GM21528 (cell line): ENCODE results near the gene PA2G4.
A peak's percentile ranks its signal among the peaks of the same experiment; 100 is the strongest.
"Not testable (repeated sequence)": the region's sequence is repeated elsewhere in the genome, so short reads cannot be mapped to it uniquely, and the experiment has no call there.

Source experiments
- ATAC-seq: cut with Tn5 transposase; IDR thresholded peaks from one replicate; pipeline ENCODE4 v1.9.1; 2021; ENCODE audit warnings: mild to moderate bottlenecking, moderate library complexity; ENCODE audit not compliant: unreplicated experiment, low FRiP score

PA2G4 gene

GRCh38 chr12:56151672-56152131 lies 47.3 kb downstream of the PA2G4 start:
- ATAC-seq, result peak; percentile 36

GRCh38 chr12:56152132-56152755 lies 47.9 kb downstream of the PA2G4 start, which contains the start of gene MYL6B:
Gene MYL6B (plus strand): TSS chr12:56152587. CDS start chr12:56153919, 1,332 bp downstream.
- peak; percentile 77 for ATAC-seq

GRCh38 chr12:56152756-56153677 lies 48.7 kb downstream of the PA2G4 start:
- ATAC-seq, result no peak

- ATAC-seq, result no peak
Measured at GRCh38 chr12:56153678-56154065, 49.3 kb downstream of the PA2G4 start.

- ATAC-seq, result no peak
Measured at GRCh38 chr12:56154246-56154771, 50.0 kb downstream of the PA2G4 start.

- no peak for ATAC-seq
Measured at GRCh38 chr12:56154818-56155217, 50.5 kb downstream of the PA2G4 start.

- ATAC-seq, result no peak
Measured at GRCh38 chr12:56155256-56155845, 51.0 kb downstream of the PA2G4 start.

- ATAC-seq, result not testable (repeated sequence)
Measured at GRCh38 chr12:56156464-56157200, 52.3 kb downstream of the PA2G4 start.

- no peak for ATAC-seq
Measured at GRCh38 chr12:56157201-56158028, 53.1 kb downstream of the PA2G4 start.

- ATAC-seq, result no peak
Measured at GRCh38 chr12:56158029-56158925, 53.9 kb downstream of the PA2G4 start, which contains the start of gene MYL6. Gene MYL6 (plus strand): TSS chr12:56158359. CDS start chr12:56158402, 43 bp downstream.

- no peak for ATAC-seq
Measured at GRCh38 chr12:56158926-56159461, 54.6 kb downstream of the PA2G4 start.

GRCh38 chr12:56159482-56160192 lies 55.3 kb downstream of the PA2G4 start:
- ATAC-seq, result no peak

- no peak for ATAC-seq
Measured at GRCh38 chr12:56160193-56160763, 55.9 kb downstream of the PA2G4 start.

- ATAC-seq, result no peak
Measured at GRCh38 chr12:56160894-56161689, 56.7 kb downstream of the PA2G4 start.

- no peak for ATAC-seq
Measured at GRCh38 chr12:56161690-56162351, 57.5 kb downstream of the PA2G4 start.
